Neural progenitor cell (in vitro differentiated cells): ENCODE results near the gene LIPK. TPM values are rescaled to one million over a fixed set of nuclear protein-coding genes. Genes with fewer than 3 reads are reported as not detected.

Source experiments
- DNase-seq: peaks from one replicate; pipeline ENCODE4 v3.0.0-alpha.2; 2016; ENCODE audit warnings: low spot score
- H2AFZ ChIP-seq: fragments of 200-600 bp; sonication (generic); replicated peaks from 2 replicates; pipeline ENCODE4 v1.6.1; 2016; ENCODE audit warnings: antibody characterized with exemption
- H3F3A ChIP-seq: fragments of 200-600 bp; sonication (generic); 2 replicates; pipeline ENCODE4 v1.6.1; 2016; ENCODE audit warnings: antibody characterized with exemption, low read depth
- H3K27ac ChIP-seq: fragments of 200-600 bp; sonication (generic); 2 replicates; pipeline ENCODE4 v1.5.1; 2016; ENCODE audit warnings: mild to moderate bottlenecking
- H3K27me3 ChIP-seq: fragments of 200-600 bp; sonication (generic); 2 replicates; pipeline ENCODE4 v1.6.1; 2016; ENCODE audit warnings: mild to moderate bottlenecking, moderate library complexity
- H3K36me3 ChIP-seq: fragments of 200-600 bp; sonication (generic); 2 replicates; pipeline ENCODE4 v1.5.1; 2016
- H3K4me1 ChIP-seq: fragments of 200-600 bp; sonication (generic); 2 replicates; pipeline ENCODE4 v1.6.1; 2016; ENCODE audit warnings: mixed run types
- H3K4me2 ChIP-seq: fragments of 200-600 bp; sonication (generic); 2 replicates; pipeline ENCODE4 v1.6.1; 2016
- H3K4me3 ChIP-seq: fragments of 200-600 bp; sonication (generic); 2 replicates; pipeline ENCODE4 v1.5.1; 2016
- H3K79me2 ChIP-seq: fragments of 200-600 bp; sonication (generic); 2 replicates; pipeline ENCODE4 v1.6.1; 2016; ENCODE audit warnings: low read depth
- H3K9ac ChIP-seq: fragments of 200-600 bp; sonication (generic); 2 replicates; pipeline ENCODE4 v1.6.1; 2016
- H3K9me3 ChIP-seq: fragments of 200-600 bp; sonication (generic); 2 replicates; pipeline ENCODE4 v1.5.1; 2016; ENCODE audit warnings: low read depth
- H4K20me1 ChIP-seq: fragments of 200-600 bp; sonication (generic); 2 replicates; pipeline ENCODE4 v1.6.1; 2016; ENCODE audit warnings: low read depth
- H3K27ac Mint-ChIP-seq: 3 replicates; pipeline ENCODE4 v1.8.0; 2021; ENCODE audit warnings: mixed read lengths
- H3K27me3 Mint-ChIP-seq: 2 replicates; pipeline ENCODE4 v1.8.0; 2022; ENCODE audit warnings: low read depth, mild to moderate bottlenecking, inconsistent platforms, moderate library complexity, mixed read lengths; ENCODE audit not compliant: insufficient read depth
- H3K36me3 Mint-ChIP-seq: 3 replicates; pipeline ENCODE4 v1.8.0; 2021; ENCODE audit warnings: mixed read lengths
- H3K4me1 Mint-ChIP-seq: 3 replicates; pipeline ENCODE4 v1.8.0; 2021; ENCODE audit warnings: mixed read lengths
- H3K4me3 Mint-ChIP-seq: 3 replicates; pipeline ENCODE4 v1.8.0; 2021; ENCODE audit warnings: mild to moderate bottlenecking, moderate library complexity, mixed read lengths
- H3K9me3 Mint-ChIP-seq: 3 replicates; pipeline ENCODE4 v1.8.0; 2020; ENCODE audit warnings: mixed read lengths
- EZH2 ChIP-seq: fragments of 200-600 bp; sonication (generic); IDR thresholded peaks from 2 replicates; pipeline ENCODE4 v1.6.1; 2017; ENCODE audit warnings: antibody characterized with exemption, mild to moderate bottlenecking, moderate library complexity
- EZH2phosphoT487 ChIP-seq: fragments of 200-600 bp; sonication (generic); IDR thresholded peaks from 2 replicates; pipeline ENCODE4 v1.6.1; 2017; ENCODE audit warnings: antibody characterized with exemption
- total RNA-seq: library from RNA; depleted of rRNA; stranded (reverse); fragments of >200 nt; gene quantifications from 2 replicates; pipeline ENCODE4 v1.2.3, GENCODE V29; 2015; ENCODE audit warnings: low replicate concordance
- TF ChIP-seq, protein P1 (sequence below): fragments of 200-600 bp; sonication (generic); IDR thresholded peaks from 2 replicates; pipeline ENCODE4 v1.5.1; 2017; ENCODE audit warnings: antibody characterized with exemption, mild to moderate bottlenecking

LIPK gene
- total RNA-seq, 1 donor from 2014 or later, result not detected

DNA sequence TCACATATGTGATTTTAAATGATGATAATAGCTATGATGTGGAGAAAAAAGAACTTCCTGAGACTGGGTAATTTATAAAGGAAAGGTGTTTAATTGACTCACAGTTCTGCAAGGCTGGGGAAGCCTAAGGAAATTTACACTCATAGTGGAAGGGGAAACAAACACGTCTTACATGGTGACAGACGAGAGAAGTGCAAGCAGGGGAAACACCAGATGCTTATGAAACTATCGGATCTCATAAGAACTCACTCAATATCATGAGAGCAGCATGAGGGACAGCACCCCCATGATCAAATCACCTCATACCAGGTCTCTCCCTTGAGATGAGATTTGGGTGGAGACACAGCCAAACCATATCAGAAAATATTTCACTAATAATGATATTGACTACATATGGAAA lies 49.7 kb downstream of the LIPK start:
- no peak overlapping the region for H3K27ac ChIP-seq
- DNase-seq, result no peak
- no peaks in the 10 kb centered on the region for H3K36me3 ChIP-seq
- TF ChIP-seq EZH2phosphoT487 (no peak), EZH2 (no peak)
- TF ChIP-seq, protein P1, sequence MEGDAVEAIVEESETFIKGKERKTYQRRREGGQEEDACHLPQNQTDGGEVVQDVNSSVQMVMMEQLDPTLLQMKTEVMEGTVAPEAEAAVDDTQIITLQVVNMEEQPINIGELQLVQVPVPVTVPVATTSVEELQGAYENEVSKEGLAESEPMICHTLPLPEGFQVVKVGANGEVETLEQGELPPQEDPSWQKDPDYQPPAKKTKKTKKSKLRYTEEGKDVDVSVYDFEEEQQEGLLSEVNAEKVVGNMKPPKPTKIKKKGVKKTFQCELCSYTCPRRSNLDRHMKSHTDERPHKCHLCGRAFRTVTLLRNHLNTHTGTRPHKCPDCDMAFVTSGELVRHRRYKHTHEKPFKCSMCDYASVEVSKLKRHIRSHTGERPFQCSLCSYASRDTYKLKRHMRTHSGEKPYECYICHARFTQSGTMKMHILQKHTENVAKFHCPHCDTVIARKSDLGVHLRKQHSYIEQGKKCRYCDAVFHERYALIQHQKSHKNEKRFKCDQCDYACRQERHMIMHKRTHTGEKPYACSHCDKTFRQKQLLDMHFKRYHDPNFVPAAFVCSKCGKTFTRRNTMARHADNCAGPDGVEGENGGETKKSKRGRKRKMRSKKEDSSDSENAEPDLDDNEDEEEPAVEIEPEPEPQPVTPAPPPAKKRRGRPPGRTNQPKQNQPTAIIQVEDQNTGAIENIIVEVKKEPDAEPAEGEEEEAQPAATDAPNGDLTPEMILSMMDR, result no peak
- H2AFZ ChIP-seq, result no peak overlapping the region
- H3K4me1 ChIP-seq, result no peaks in the 10 kb centered on the region
- H3K27me3 ChIP-seq, result no peaks in the 10 kb centered on the region
- Mint-ChIP-seq H3K4me3 (no peak overlapping the region), H3K4me1 (no peaks in the 10 kb centered on the region), H3K27me3 (no peaks in the 10 kb centered on the region), H3K36me3 (no peaks in the 10 kb centered on the region), H3K27ac (no peak overlapping the region), H3K9me3 (no peaks in the 10 kb centered on the region)
- no peaks in the 10 kb centered on the region for H3K9me3 ChIP-seq
- no peaks in the 10 kb centered on the region for H3K79me2 ChIP-seq
- no peaks in the 10 kb centered on the region for H3F3A ChIP-seq
- H3K4me2 ChIP-seq, result no peak overlapping the region
- H4K20me1 ChIP-seq, result no peaks in the 10 kb centered on the region
- no peak overlapping the region for H3K4me3 ChIP-seq
- no peak overlapping the region for H3K9ac ChIP-seq

DNA sequence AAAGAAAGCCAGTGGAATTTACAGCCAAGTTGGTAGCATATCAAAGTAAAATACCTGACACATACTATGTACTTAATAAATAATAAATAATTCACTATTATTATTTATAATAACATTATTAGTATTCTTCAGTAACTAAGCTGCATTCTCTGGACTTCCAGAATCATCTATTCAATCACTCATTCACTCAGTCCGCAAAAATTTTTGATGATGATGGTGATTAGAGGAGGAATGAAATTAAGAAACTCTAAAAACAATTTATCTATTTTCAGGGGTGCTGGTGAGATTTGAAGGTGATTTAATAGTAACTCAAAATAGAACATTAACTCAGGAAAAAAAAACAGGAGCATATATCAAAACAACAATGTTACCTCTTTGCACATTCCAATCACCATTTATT lies 50.6 kb downstream of the LIPK start:
- H3K27ac ChIP-seq, result no peak overlapping the region
- no peaks in the 10 kb centered on the region for H4K20me1 ChIP-seq
- TF ChIP-seq EZH2phosphoT487 (no peak), EZH2 (no peak)
- TF ChIP-seq, protein P1, result no peak
- H3K4me2 ChIP-seq, result no peak overlapping the region
- no peak overlapping the region for H3K9ac ChIP-seq
- H3K27ac Mint-ChIP-seq, result no peak overlapping the region
- no peaks in the 10 kb centered on the region for H3K79me2 ChIP-seq
- H3K36me3 ChIP-seq, result no peaks in the 10 kb centered on the region
- H3K27me3 Mint-ChIP-seq, result no peaks in the 10 kb centered on the region
- no peaks in the 10 kb centered on the region for H3K9me3 Mint-ChIP-seq
- no peak overlapping the region for H3K4me3 ChIP-seq
- no peak overlapping the region for H2AFZ ChIP-seq
- H3K9me3 ChIP-seq, result no peaks in the 10 kb centered on the region
- H3F3A ChIP-seq, result no peaks in the 10 kb centered on the region
- no peaks in the 10 kb centered on the region for H3K4me1 ChIP-seq
- H3K4me3 Mint-ChIP-seq, result no peak overlapping the region
- no peaks in the 10 kb centered on the region for H3K27me3 ChIP-seq
- no peaks in the 10 kb centered on the region for H3K4me1 Mint-ChIP-seq
- no peak for DNase-seq
- H3K36me3 Mint-ChIP-seq, result no peaks in the 10 kb centered on the region

DNA sequence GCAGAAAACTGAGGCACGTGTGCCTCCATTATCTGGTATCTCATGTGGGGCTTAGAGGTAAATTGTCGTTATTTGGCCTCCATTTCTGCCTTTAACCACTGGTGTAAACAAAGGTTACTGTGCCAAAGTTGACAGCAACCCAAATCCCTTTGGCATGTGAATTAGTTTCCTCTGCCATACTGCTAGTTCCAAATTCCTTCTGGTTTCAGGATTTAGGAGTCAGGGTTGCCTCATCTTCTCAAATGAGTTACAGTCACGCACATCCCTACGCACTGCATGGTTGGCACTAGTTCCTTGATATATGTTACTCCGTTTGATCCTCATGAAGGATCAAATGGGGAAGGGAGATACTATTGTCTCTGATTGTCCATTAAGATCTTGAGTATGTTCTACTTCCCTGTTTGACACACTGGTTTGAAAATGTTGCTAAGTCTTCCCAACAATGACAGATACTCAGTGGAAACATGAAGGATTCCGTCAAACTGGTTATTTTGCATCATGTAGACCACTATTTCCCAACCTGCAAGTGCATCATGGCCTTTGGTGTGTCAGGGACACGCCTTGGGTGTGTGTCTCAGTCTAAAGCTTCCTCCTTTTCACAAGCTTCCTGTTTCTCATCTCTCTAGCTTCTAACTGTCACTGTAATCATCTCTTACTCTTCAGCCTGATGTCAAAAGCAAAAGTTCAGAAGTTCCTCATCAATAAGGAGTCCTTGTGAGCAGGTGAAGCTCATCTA lies 53.5 kb downstream of the LIPK start, which contains the start of gene LIPN:
TSS of gene LIPN (plus strand) at position 655 of the 736 bp plus-strand sequence. CDS start 1,386 bp downstream, outside the sequence.
- no peak within 1 kb of the TSS for H3K4me3 ChIP-seq
- Mint-ChIP-seq H3K4me1 (no peaks in the 10 kb centered on the region), H3K9me3 (no peaks in the 10 kb centered on the region), H3K4me3 (no peak within 1 kb of the TSS), H3K36me3 (no peaks in the 10 kb centered on the region), H3K27me3 (no peaks in the 10 kb centered on the region), H3K27ac (no peak within 1 kb of the TSS)
- H3K27ac ChIP-seq, result no peak within 1 kb of the TSS
- DNase-seq, result no peak
- H3F3A ChIP-seq, result no peaks in the 10 kb centered on the region
- no peaks in the 10 kb centered on the region for H3K9me3 ChIP-seq
- H3K79me2 ChIP-seq, result no peaks in the 10 kb centered on the region
- H2AFZ ChIP-seq, result no peak within 1 kb of the TSS
- no peak within 1 kb of the TSS for H3K4me2 ChIP-seq
- no peak within 1 kb of the TSS for H3K9ac ChIP-seq
- H3K4me1 ChIP-seq, result no peaks in the 10 kb centered on the region
- no peaks in the 10 kb centered on the region for H4K20me1 ChIP-seq
- H3K36me3 ChIP-seq, result no peaks in the 10 kb centered on the region
- H3K27me3 ChIP-seq, result no peaks in the 10 kb centered on the region
- TF ChIP-seq EZH2 (no peak), EZH2phosphoT487 (no peak)
- TF ChIP-seq, protein P1, result no peak
